PC-3 (cell line): ENCODE measurements around the gene MAPKBP1. TPM values are rescaled to one million over a fixed set of nuclear protein-coding genes. Genes with fewer than 3 reads are reported as not detected.

Experiments
- ATAC-seq: fragments of 200-7000 bp; cut with Tn5 transposase; 2 replicates; pipeline ENCODE4 v1.9.1; 2020; ENCODE audit warnings: mild to moderate bottlenecking, moderate library complexity
- BruUV-seq: library from RNA; stranded (reverse); fragments of 400-500 nt; replicated peaks from 2 replicates; lab custom pipeline; 2021; lab: Mats Ljungman, UMichigan
- CTCF ChIA-PET: fragments of 300-600 bp; sonication (Branson Sonifier 250); formaldehyde crosslinking; loops from one replicate; lab custom pipeline; 2022; ENCODE audit warnings: antibody characterized with exemption; lab: Charles Lee
- POLR2A ChIA-PET: fragments of 300-600 bp; sonication (Branson Sonifier 250); formaldehyde crosslinking; loops from one replicate; lab custom pipeline; 2022; ENCODE audit warnings: antibody characterized with exemption; ENCODE audit not compliant: unreplicated experiment; lab: Charles Lee
- DNase-seq: peaks from one replicate; pipeline ENCODE4 v3.0.0-alpha.2; 2015
- H2AFZ ChIP-seq: fragments of 300-600 bp; sonication (generic); 2 replicates; pipeline ENCODE4 v1.6.0; 2016; ENCODE audit warnings: antibody characterized with exemption, low read length
- H3F3A ChIP-seq: fragments of 300-600 bp; sonication (generic); one replicate; pipeline ENCODE4 v1.6.0; 2017; ENCODE audit warnings: antibody characterized with exemption, low read length, control low read depth, mild to moderate bottlenecking; ENCODE audit not compliant: unreplicated experiment
- H3K27ac ChIP-seq: fragments of 300-600 bp; sonication (generic); 2 replicates; pipeline ENCODE4 v1.5.1; 2016; ENCODE audit warnings: mild to moderate bottlenecking, low read length
- H3K27me3 ChIP-seq: fragments of 300-600 bp; sonication (generic); 2 replicates; pipeline ENCODE4 v1.6.1; 2016; ENCODE audit warnings: low read length, mixed read lengths
- H3K36me3 ChIP-seq: fragments of 300-600 bp; sonication (generic); 2 replicates; pipeline ENCODE4 v1.6.1; 2016; ENCODE audit warnings: low read depth, mixed run types, low read length, mixed read lengths
- H3K4me1 ChIP-seq: fragments of 300-600 bp; sonication (generic); 2 replicates; pipeline ENCODE4 v1.5.1; 2016; ENCODE audit warnings: low read length; ENCODE audit not compliant: insufficient read depth
- H3K4me2 ChIP-seq: fragments of 300-600 bp; sonication (generic); 2 replicates; pipeline ENCODE4 v1.6.0; 2016; ENCODE audit warnings: low read length
- H3K4me3 ChIP-seq: fragments of 300-600 bp; sonication (generic); 2 replicates; pipeline ENCODE4 v1.5.1; 2016; ENCODE audit warnings: mild to moderate bottlenecking, low read length, mixed read lengths
- H3K79me2 ChIP-seq: fragments of 300-600 bp; sonication (generic); 2 replicates; pipeline ENCODE4 v1.6.1; 2017; ENCODE audit warnings: low read length, mixed read lengths
- H3K9ac ChIP-seq: fragments of 300-600 bp; sonication (generic); 2 replicates; pipeline ENCODE4 v1.6.0; 2016; ENCODE audit warnings: mild to moderate bottlenecking, low read length
- H3K9me2 ChIP-seq: fragments of 300-600 bp; sonication (generic); replicated peaks from 2 replicates; pipeline ENCODE4 v1.6.1; 2016; ENCODE audit warnings: mixed run types, low read length, mixed read lengths
- H3K9me3 ChIP-seq: fragments of 300-600 bp; sonication (generic); 2 replicates; pipeline ENCODE4 v1.6.1; 2016; ENCODE audit warnings: low read length, mixed read lengths
- H4K20me1 ChIP-seq: fragments of 300-600 bp; sonication (generic); 2 replicates; pipeline ENCODE4 v1.6.1; 2016; ENCODE audit warnings: low read length, mixed read lengths
- CTCF ChIP-seq: fragments of 300-600 bp; sonication (generic); conservative IDR thresholded peaks from 2 replicates; pipeline ENCODE4 v1.5.1; 2017; ENCODE audit warnings: antibody characterized with exemption, low read depth, mild to moderate bottlenecking, low read length
- EZH2 ChIP-seq: fragments of 300-600 bp; sonication (generic); IDR thresholded peaks from one replicate; pipeline ENCODE4 v1.6.1; 2017; ENCODE audit warnings: antibody characterized with exemption, mild to moderate bottlenecking, low read length; ENCODE audit not compliant: unreplicated experiment
- EZH2phosphoT487 ChIP-seq: fragments of 300-600 bp; sonication (generic); IDR thresholded peaks from 2 replicates; pipeline ENCODE4 v1.6.1; 2018; ENCODE audit warnings: mild to moderate bottlenecking, antibody characterized with exemption, low read length, borderline replicate concordance
- intact Hi-C: fragments of 100-400 bp; cut with micrococcal nuclease; formaldehyde crosslinking; loops from 2 replicates; pipeline ENCODE4 v1.9.0; 2023
- total RNA-seq: library from RNA; depleted of rRNA; stranded (reverse); fragments of >200 nt; gene quantifications from 2 replicates; pipeline ENCODE4 v1.2.3, GENCODE V29; 2014

The MAPKBP1 gene
- total RNA-seq, 1 experiment from 2014 or later, result 29.1 TPM

GRCh38 chr15:41851167-41851523 is 76.9 kb downstream of the MAPKBP1 start:
- intact Hi-C loops, result no loop called here
- no peaks in the 10 kb centered on the region for H3K4me1 ChIP-seq
- H3K4me3 ChIP-seq, result no peak overlapping the region
- no TSS peak for BruUV-seq
- no peak for DNase-seq
- no peaks in the 10 kb centered on the region for H4K20me1 ChIP-seq
- no peaks in the 10 kb centered on the region for H3K9me2 ChIP-seq
- ChIA-PET POLR2A (no interaction called here), CTCF (interaction anchor here (0.6 kb wide), 1 partner anchor 39 kb away, joined by 4 read pairs; no protein-coding TSS in a partner anchor)
- H3K9ac ChIP-seq, result no peak overlapping the region
- H3K4me2 ChIP-seq, result no peak overlapping the region
- H3K27ac ChIP-seq, result no peak overlapping the region
- no peak overlapping the region for H2AFZ ChIP-seq
- ATAC-seq, result no peak
- H3K9me3 ChIP-seq, result no peaks in the 10 kb centered on the region
- H3K36me3 ChIP-seq, result no peaks in the 10 kb centered on the region; the same call in 1 of the 2 replicates
- no peaks in the 10 kb centered on the region for H3F3A ChIP-seq
- H3K79me2 ChIP-seq, result no peaks in the 10 kb centered on the region
- TF ChIP-seq EZH2 (no peak), EZH2phosphoT487 (no peak), CTCF (no peak)
- no peaks in the 10 kb centered on the region for H3K27me3 ChIP-seq

- ChIA-PET CTCF (no interaction called here), POLR2A (no interaction called here)
- no peak overlapping the region for H3K27ac ChIP-seq
- H3K9me3 ChIP-seq, result no peaks in the 10 kb centered on the region
- H3K79me2 ChIP-seq, result no peaks in the 10 kb centered on the region
- no peak overlapping the region for H2AFZ ChIP-seq
- no peaks in the 10 kb centered on the region for H3K9me2 ChIP-seq
- TF ChIP-seq EZH2phosphoT487, result no peak
- no peak for TF ChIP-seq EZH2
- TF ChIP-seq CTCF, result no peak
- H3K4me2 ChIP-seq, result no peak overlapping the region
- no TSS peak for BruUV-seq
- intact Hi-C loops, result no loop called here
- no peaks in the 10 kb centered on the region for H3K27me3 ChIP-seq
- H3K4me3 ChIP-seq, result no peak overlapping the region
- no peaks in the 10 kb centered on the region for H3F3A ChIP-seq
- DNase-seq (no peak), ATAC-seq (no peak)
- no peaks in the 10 kb centered on the region for H4K20me1 ChIP-seq
- H3K9ac ChIP-seq, result no peak overlapping the region
- H3K36me3 ChIP-seq, result no peaks in the 10 kb centered on the region; the same call in 1 of the 2 replicates
- no peaks in the 10 kb centered on the region for H3K4me1 ChIP-seq
Observed at GRCh38 chr15:41851755-41852370, 77.6 kb downstream of the MAPKBP1 start.
